BLaER1 treated with 17β-estradiol and CSF1 and Interleukin-3, amounts not matched to agents 10 nM and 100 nM (cell line): Measurements from ENCODE around the gene SLC27A1.
"Not testable (repeated sequence)": the region's sequence is repeated elsewhere in the genome, so short reads cannot be mapped to it uniquely, and the experiment has no call there.

Source experiments
- H3K27ac ChIP-seq, 11 experiments: shearing (Covaris generic); formaldehyde crosslinking; 2 replicates each; pipeline ENCODE4 v1.8.1; 2022
- H3K27me3 ChIP-seq, 11 experiments: shearing (Covaris generic); formaldehyde crosslinking; 2 replicates each; pipeline ENCODE4 v1.8.1; 2022
- H3K36me3 ChIP-seq, 11 experiments: shearing (Covaris generic); formaldehyde crosslinking; 2 replicates each; pipeline ENCODE4 v1.8.1; 2022
- H3K4me1 ChIP-seq, 10 experiments: shearing (Covaris generic); formaldehyde crosslinking; 2 replicates each; pipeline ENCODE4 v1.8.1; 2022
- H3K4me2 ChIP-seq, 11 experiments: shearing (Covaris generic); formaldehyde crosslinking; 2 replicates each; pipeline ENCODE4 v1.8.1; 2022
- H3K4me3 ChIP-seq, 10 experiments: shearing (Covaris generic); formaldehyde crosslinking; 2 replicates each; pipeline ENCODE4 v1.8.1; 2022
- H3K9ac ChIP-seq, 11 experiments: shearing (Covaris generic); formaldehyde crosslinking; 2 replicates each; pipeline ENCODE4 v1.8.1; 2022
- H3K9me3 ChIP-seq, 11 experiments: shearing (Covaris generic); formaldehyde crosslinking; replicated peaks in 1 of 11; 2 replicates each; pipeline ENCODE4 v1.8.1; 2022
- H4K20me1 ChIP-seq, 11 experiments: shearing (Covaris generic); formaldehyde crosslinking; 2 replicates each; pipeline ENCODE4 v1.8.1; 2022
- Cebpa-rat ChIP-seq, 11 experiments: shearing (Covaris generic); IDR thresholded peaks; 2 replicates each; pipeline ENCODE4 v1.8.1; 2022

SLC27A1 gene

GRCh38 chr19:17544418-17544817 is 74.1 kb downstream of the SLC27A1 start:
- no peak for TF ChIP-seq Cebpa-rat (IDR thresholded peaks at IDR 0.05)
- peak overlapping the region; percentile 32 to 84 (median 57) for H3K4me2 ChIP-seq

GRCh38 chr19:17548145-17548544 is 77.8 kb downstream of the SLC27A1 start:
- TF ChIP-seq Cebpa-rat (IDR thresholded peaks at IDR 0.05) = no peak

More at GRCh38 chr19:17544418-17544817, 74.1 kb downstream of the SLC27A1 start:
- H3K27ac ChIP-seq = peak overlapping the region in 7 of 11 experiments; percentile 1 to 77 (median 25); a peak in 8 of 22 replicates
- H3K9me3 ChIP-seq = peaks cover 0 to 3% (median 0%) of the 10 kb centered on the region in 11 experiments; a peak in 1 of 22 replicates
- no peak overlapping the region for H3K4me3 ChIP-seq
- H3K27me3 ChIP-seq = no peaks in the 10 kb centered on the region
- peaks cover 48 to 91% (median 86%) of the 10 kb centered on the region in 10 experiments for H3K4me1 ChIP-seq
- H3K36me3 ChIP-seq = peaks cover 0 to 34% (median 0%) of the 10 kb centered on the region in 11 experiments; a peak in 7 of 22 replicates
- H4K20me1 ChIP-seq = peaks cover 0 to 5% (median 0%) of the 10 kb centered on the region in 11 experiments; a peak in 2 of 22 replicates
- H3K9ac ChIP-seq = no peak overlapping the region

DNA sequence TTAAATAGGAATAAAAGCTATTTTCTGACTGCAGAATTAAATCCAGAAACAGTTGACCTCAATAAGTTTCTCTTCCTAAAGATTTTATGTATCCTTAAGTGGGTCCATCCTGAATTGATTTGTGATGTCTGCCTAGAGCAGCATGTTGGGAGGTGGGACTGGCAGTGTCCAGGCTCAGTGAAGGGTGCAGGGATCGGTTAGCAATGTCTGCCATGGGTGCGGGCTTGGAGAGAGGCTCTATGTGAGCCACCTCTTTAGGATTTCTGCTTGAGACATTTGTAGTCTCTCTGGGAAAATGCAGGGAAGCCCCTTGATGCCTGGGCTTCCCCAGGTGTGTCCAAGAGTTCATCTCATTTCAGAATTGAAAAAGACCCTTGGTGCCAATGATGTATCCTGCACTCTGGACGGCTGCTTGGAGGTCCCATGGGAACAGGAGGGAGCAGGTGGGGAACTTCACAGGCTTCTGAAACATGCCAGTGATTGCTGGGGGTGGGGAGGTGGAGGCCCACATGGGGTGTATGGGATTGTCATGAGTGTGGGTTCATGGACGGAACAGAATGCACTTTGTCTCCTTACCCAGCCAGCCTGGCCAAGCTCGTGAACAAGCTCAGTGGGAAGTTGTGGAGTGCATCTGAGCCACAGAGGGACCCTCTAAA is 78.9 kb downstream of the SLC27A1 start:
- Histone ChIP-seq H3K27me3 (no peaks in the 10 kb centered on the region), H3K9me3 (peaks cover 0 to 5% (median 0%) of the 10 kb centered on the region in 11 experiments; a peak in 1 of 22 replicates), H4K20me1 (no peaks in the 10 kb centered on the region), H3K9ac (no peak overlapping the region), H3K27ac (peak overlapping the region in 7 of 11 experiments; percentile 4 to 93 (median 49); a peak in 9 of 22 replicates), H3K4me3 (no peak overlapping the region), H3K4me1 (peaks cover 63 to 96% (median 77%) of the 10 kb centered on the region in 10 experiments), H3K36me3 (peaks cover 0 to 38% (median 0%) of the 10 kb centered on the region in 11 experiments; a peak in 8 of 22 replicates), H3K4me2 (peak overlapping the region; percentile 21 to 57 (median 43); a peak in 17 of 22 replicates)
- no peak for TF ChIP-seq Cebpa-rat (IDR thresholded peaks at IDR 0.05)

More at GRCh38 chr19:17548145-17548544, 77.8 kb downstream of the SLC27A1 start:
- Histone ChIP-seq H3K27ac (peak overlapping the region in 8 of 11 experiments; percentile 21 to 74 (median 55); a peak in 12 of 22 replicates), H3K4me2 (peak overlapping the region in 10 of 11 experiments; percentile 21 to 57 (median 45); a peak in 14 of 22 replicates), H3K27me3 (no peaks in the 10 kb centered on the region), H3K9ac (peak overlapping the region in 3 of 11 experiments; percentile 7 to 47 (median 35); a peak in 2 of 22 replicates), H3K4me1 (peaks cover 60 to 96% (median 78%) of the 10 kb centered on the region in 10 experiments), H3K36me3 (peaks cover 0 to 44% (median 0%) of the 10 kb centered on the region in 11 experiments; a peak in 8 of 22 replicates), H3K9me3 (peaks cover 0 to 5% (median 0%) of the 10 kb centered on the region in 11 experiments; a peak in 1 of 22 replicates), H4K20me1 (no peaks in the 10 kb centered on the region), H3K4me3 (no peak overlapping the region)

- Histone ChIP-seq H4K20me1 (no peaks in the 10 kb centered on the region), H3K4me1 (peaks cover 64 to 96% (median 77%) of the 10 kb centered on the region in 10 experiments), H3K27ac (peak overlapping the region in 5 of 11 experiments; percentile 9 to 93 (median 55); a peak in 8 of 22 replicates), H3K4me3 (no peak overlapping the region), H3K9ac (no peak overlapping the region), H3K27me3 (no peaks in the 10 kb centered on the region), H3K9me3 (peaks cover 0 to 5% (median 0%) of the 10 kb centered on the region in 11 experiments; a peak in 1 of 22 replicates), H3K36me3 (peaks cover 0 to 34% (median 0%) of the 10 kb centered on the region in 11 experiments; a peak in 8 of 22 replicates), H3K4me2 (no peak overlapping the region)
- no peak for TF ChIP-seq Cebpa-rat (IDR thresholded peaks at IDR 0.05)
Measured at GRCh38 chr19:17550076-17550667, 79.8 kb downstream of the SLC27A1 start.

GRCh38 chr19:17552735-17553134 is 82.4 kb downstream of the SLC27A1 start:
- peak overlapping the region; percentile 64 to 93 (median 81) for H3K4me2 ChIP-seq

DNA sequence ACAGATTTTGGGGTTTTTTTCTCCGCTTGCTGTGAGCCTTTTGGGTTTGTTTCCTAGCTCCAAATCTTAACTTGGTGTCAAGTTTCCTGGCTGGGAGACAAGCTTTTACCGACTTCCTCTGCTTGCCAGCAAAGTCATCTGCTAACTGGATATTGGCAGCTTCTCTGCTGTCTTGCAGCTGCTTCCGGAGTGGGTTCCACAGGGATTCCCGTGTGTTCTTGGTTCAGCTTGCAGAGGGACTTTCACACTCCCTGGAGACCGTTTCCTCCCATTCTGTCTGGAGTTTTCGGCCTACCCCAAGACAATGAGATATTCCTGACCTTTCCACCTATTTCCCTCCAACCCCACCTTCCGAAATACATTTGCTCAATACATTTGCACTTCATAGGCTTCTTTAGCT is 82.9 kb downstream of the SLC27A1 start:
- H4K20me1 ChIP-seq = peaks cover 0 to 22% (median 12%) of the 10 kb centered on the region in 11 experiments; a peak in 11 of 22 replicates
- no peaks in the 10 kb centered on the region for H3K27me3 ChIP-seq
- TF ChIP-seq Cebpa-rat (IDR thresholded peaks at IDR 0.05) = peak in 3 of 11 experiments; percentile 34 to 58 (median 52); a peak in 4 of 22 replicates
- H3K9ac ChIP-seq = peak overlapping the region; percentile 42 to 96 (median 72); a peak in 21 of 22 replicates
- H3K27ac ChIP-seq = peak overlapping the region; percentile 50 to 93 (median 87); a peak in 21 of 22 replicates
- peaks cover 0 to 5% (median 0%) of the 10 kb centered on the region in 11 experiments; a peak in 1 of 22 replicates for H3K9me3 ChIP-seq
- peaks cover 63 to 88% (median 71%) of the 10 kb centered on the region in 10 experiments for H3K4me1 ChIP-seq
- H3K4me3 ChIP-seq = peak overlapping the region in 9 of 10 experiments; percentile 2 to 39 (median 25); a peak in 13 of 20 replicates
- H3K4me2 ChIP-seq = peak overlapping the region; percentile 64 to 93 (median 81)
- peaks cover 11 to 37% (median 16%) of the 10 kb centered on the region in 11 experiments for H3K36me3 ChIP-seq

More at GRCh38 chr19:17552735-17553134, 82.4 kb downstream of the SLC27A1 start:
- Histone ChIP-seq H3K4me1 (peaks cover 61 to 90% (median 72%) of the 10 kb centered on the region in 10 experiments), H3K4me3 (peak overlapping the region in 7 of 10 experiments; percentile 2 to 39 (median 25); a peak in 9 of 20 replicates), H3K36me3 (peaks cover 6 to 39% (median 11%) of the 10 kb centered on the region in 11 experiments; a peak in 20 of 22 replicates), H4K20me1 (peaks cover 0 to 19% (median 10%) of the 10 kb centered on the region in 11 experiments; a peak in 11 of 22 replicates), H3K27ac (peak overlapping the region; percentile 50 to 93 (median 87); a peak in 21 of 22 replicates), H3K9ac (peak overlapping the region; percentile 42 to 96 (median 72); a peak in 21 of 22 replicates)
- not testable (repeated sequence) for H3K9me3 ChIP-seq, H3K27me3 ChIP-seq

GRCh38 chr19:17554968-17555479 is 84.7 kb downstream of the SLC27A1 start:
- Histone ChIP-seq H3K4me3 (peak overlapping the region; percentile 76 to 99 (median 94)), H3K9me3 (no peaks in the 10 kb centered on the region), H3K27ac (peak overlapping the region; percentile 15 to 93 (median 89); a peak in 20 of 22 replicates), H4K20me1 (peaks cover 0 to 36% (median 22%) of the 10 kb centered on the region in 11 experiments; a peak in 13 of 22 replicates), H3K27me3 (no peaks in the 10 kb centered on the region), H3K9ac (peak overlapping the region; percentile 56 to 96 (median 91); a peak in 21 of 22 replicates), H3K36me3 (peaks cover 28 to 42% (median 33%) of the 10 kb centered on the region in 11 experiments), H3K4me1 (peaks cover 61 to 81% (median 70%) of the 10 kb centered on the region in 10 experiments), H3K4me2 (peak overlapping the region; percentile 64 to 94 (median 87))
- TF ChIP-seq Cebpa-rat (IDR thresholded peaks at IDR 0.05) = no peak

- Histone ChIP-seq H3K4me3 (peak within 1 kb of the TSS; percentile 76 to 99 (median 94)), H3K27ac (peak within 1 kb of the TSS; percentile 78 to 93 (median 89)), H3K36me3 (peaks cover 33 to 43% (median 38%) of the 10 kb centered on the region in 11 experiments), H3K9ac (peak within 1 kb of the TSS; percentile 84 to 96 (median 91)), H3K27me3 (no peaks in the 10 kb centered on the region), H3K4me1 (peaks cover 66 to 81% (median 75%) of the 10 kb centered on the region in 10 experiments), H4K20me1 (peaks cover 0 to 41% (median 23%) of the 10 kb centered on the region in 11 experiments; a peak in 13 of 22 replicates), H3K9me3 (no peaks in the 10 kb centered on the region), H3K4me2 (peak within 1 kb of the TSS; percentile 79 to 94 (median 88))
- no peak for TF ChIP-seq Cebpa-rat (IDR thresholded peaks at IDR 0.05)
Measured at GRCh38 chr19:17555480-17555928, 85.2 kb downstream of the SLC27A1 start, which contains the start of gene COLGALT1. Gene COLGALT1 (plus strand): TSS chr19:17555649. CDS start chr19:17555714, 65 bp downstream.
